Natural killer cell treated with Interleukin-12 subunit alpha and Interleukin-12 subunit beta and Interleukin-15 and Interleukin-18, amount 100 ng/mL, for 72 hours (primary cell): Measurements from ENCODE around the gene UVSSA. TPM values are rescaled to one million over a fixed set of nuclear protein-coding genes. Genes with fewer than 3 reads are reported as not detected.
A peak's percentile ranks its signal among the peaks of the same experiment; 100 is the strongest.
"Not testable (repeated sequence)": the region's sequence is repeated elsewhere in the genome, so short reads cannot be mapped to it uniquely, and the experiment has no call there.

Experiments used
- ATAC-seq, 2 donors: fragments of 150-1000 bp; cut with Tn5 transposase in 1 of 2; sonication (Bioruptor Pico), chemical (Tn5 transposase) in 1 of 2; 2 replicates each; pipeline ENCODE4 v1.10.0; 2021
- DNase-seq: peaks from one replicate; pipeline ENCODE4 v3.0.0; 2022; ENCODE audit warnings: low spot score
- H3K27ac Mint-ChIP-seq, 2 donors: 1 replicate in 1 of 2; 2 replicates in 1 of 2; pipeline ENCODE4 v1.8.0; 2022; ENCODE audit warnings: mixed read lengths in 2 of 2, mild to moderate bottlenecking in 1 of 2, moderate library complexity in 1 of 2
- H3K27me3 Mint-ChIP-seq, 2 donors: 1 replicate in 1 of 2; 2 replicates in 1 of 2; pipeline ENCODE4 v1.8.0; 2022; ENCODE audit warnings: mixed read lengths in 2 of 2
- H3K36me3 Mint-ChIP-seq: one replicate; pipeline ENCODE4 v1.8.0; 2022; ENCODE audit warnings: mixed read lengths
- H3K4me1 Mint-ChIP-seq, 2 donors: 1 replicate in 1 of 2; 2 replicates in 1 of 2; pipeline ENCODE4 v1.8.0; 2022; ENCODE audit warnings: low read depth in 2 of 2, mixed read lengths in 2 of 2, mild to moderate bottlenecking in 1 of 2
- H3K4me3 Mint-ChIP-seq: one replicate; pipeline ENCODE4 v1.8.0; 2022; ENCODE audit warnings: mixed read lengths
- H3K9me3 Mint-ChIP-seq: 2 replicates; pipeline ENCODE4 v1.8.0; 2022; ENCODE audit warnings: mixed read lengths
- total RNA-seq, 2 donors: library from RNA; stranded (reverse); gene quantifications; one replicate each; pipeline ENCODE4 v1.2.3, GENCODE V29; 2022

UVSSA gene
- total RNA-seq, 2 donors from 2014 or later = 19.6 to 25.1 TPM

GRCh38 chr4:1323280-1323634, 23.8 kb upstream of the UVSSA start:
- no peak for DNase-seq
- no peak for ATAC-seq
- Mint-ChIP-seq H3K4me1 (peaks cover 0 to 5% of the 10 kb centered on the region in 2 donors), H3K36me3 (no peaks in the 10 kb centered on the region), H3K27ac (no peak overlapping the region), H3K4me3 (no peak overlapping the region), H3K9me3 (no peaks in the 10 kb centered on the region), H3K27me3 (no peaks in the 10 kb centered on the region)

GRCh38 chr4:1323635-1324442, 23.2 kb upstream of the UVSSA start:
- no peaks in the 10 kb centered on the region for H3K27me3 Mint-ChIP-seq

GRCh38 chr4:1324443-1325175, 22.4 kb upstream of the UVSSA start:
- not testable (repeated sequence) for H3K27me3 Mint-ChIP-seq, H3K4me3 Mint-ChIP-seq, ATAC-seq, H3K36me3 Mint-ChIP-seq, H3K27ac Mint-ChIP-seq, DNase-seq, H3K9me3 Mint-ChIP-seq
- H3K4me1 Mint-ChIP-seq = peaks cover 7 to 10% of the 10 kb centered on the region in 2 donors

More at GRCh38 chr4:1323635-1324442, 23.2 kb upstream of the UVSSA start:
- Mint-ChIP-seq H3K27ac (no peak overlapping the region), H3K4me1 (peaks cover 0 to 3% of the 10 kb centered on the region in 2 donors), H3K4me3 (no peak overlapping the region), H3K9me3 (no peaks in the 10 kb centered on the region), H3K36me3 (no peaks in the 10 kb centered on the region)
- no peak for DNase-seq
- no peak for ATAC-seq

GRCh38 chr4:1325176-1325480, 21.9 kb upstream of the UVSSA start:
- Mint-ChIP-seq H3K27ac (no peak overlapping the region), H3K4me3 (no peak overlapping the region)

GRCh38 chr4:1325681-1326635, 21.1 kb upstream of the UVSSA start:
- Mint-ChIP-seq H3K9me3 (no peaks in the 10 kb centered on the region), H3K27me3 (no peaks in the 10 kb centered on the region), H3K4me1 (peaks cover 16 to 20% of the 10 kb centered on the region in 2 donors), H3K4me3 (no peak overlapping the region), H3K36me3 (no peaks in the 10 kb centered on the region), H3K27ac (no peak overlapping the region)
- DNase-seq (no peak), ATAC-seq (no peak)

More at GRCh38 chr4:1325176-1325480, 21.9 kb upstream of the UVSSA start:
- no peaks in the 10 kb centered on the region for H3K36me3 Mint-ChIP-seq
- ATAC-seq = no peak
- peaks cover 7 to 12% of the 10 kb centered on the region in 2 donors for H3K4me1 Mint-ChIP-seq
- no peaks in the 10 kb centered on the region for H3K9me3 Mint-ChIP-seq
- H3K27me3 Mint-ChIP-seq = no peaks in the 10 kb centered on the region
- DNase-seq = no peak

GRCh38 chr4:1326751-1327525, 20.1 kb upstream of the UVSSA start:
- Mint-ChIP-seq H3K4me1 (peaks cover 23 to 24% of the 10 kb centered on the region in 2 donors), H3K4me3 (no peak overlapping the region), H3K36me3 (no peaks in the 10 kb centered on the region), H3K9me3 (no peaks in the 10 kb centered on the region), H3K27me3 (no peaks in the 10 kb centered on the region), H3K27ac (no peak overlapping the region)
- ATAC-seq (no peak), DNase-seq (no peak)

GRCh38 chr4:1327526-1328266, 19.3 kb upstream of the UVSSA start:
- peaks cover 23 to 24% of the 10 kb centered on the region in 2 donors for H3K4me1 Mint-ChIP-seq
- no peaks in the 10 kb centered on the region for H3K27me3 Mint-ChIP-seq
- no peaks in the 10 kb centered on the region for H3K36me3 Mint-ChIP-seq
- no peak overlapping the region for H3K4me3 Mint-ChIP-seq
- DNase-seq (no peak), ATAC-seq (no peak)
- no peak overlapping the region for H3K27ac Mint-ChIP-seq
- no peaks in the 10 kb centered on the region for H3K9me3 Mint-ChIP-seq

GRCh38 chr4:1328267-1329155, 18.5 kb upstream of the UVSSA start:
- ATAC-seq (no peak), DNase-seq (no peak)
- no peaks in the 10 kb centered on the region for H3K27me3 Mint-ChIP-seq
- H3K4me1 Mint-ChIP-seq = peaks cover 23 to 24% of the 10 kb centered on the region in 2 donors
- H3K4me3 Mint-ChIP-seq = no peak overlapping the region
- no peaks in the 10 kb centered on the region for H3K36me3 Mint-ChIP-seq
- no peaks in the 10 kb centered on the region for H3K9me3 Mint-ChIP-seq
- H3K27ac Mint-ChIP-seq = peak overlapping the region in 1 of 2 donors; percentile 21

GRCh38 chr4:1329408-1330371, 17.3 kb upstream of the UVSSA start:
- H3K27me3 Mint-ChIP-seq = no peaks in the 10 kb centered on the region
- DNase-seq (no peak), ATAC-seq (peak in 1 of 2 donors; percentile 43)
- H3K4me1 Mint-ChIP-seq = peaks cover 23 to 28% of the 10 kb centered on the region in 2 donors
- H3K27ac Mint-ChIP-seq = peak overlapping the region; percentile 77 to 84
- no peaks in the 10 kb centered on the region for H3K9me3 Mint-ChIP-seq
- peaks cover under 1% of the 10 kb centered on the region for H3K36me3 Mint-ChIP-seq
- H3K4me3 Mint-ChIP-seq = peak overlapping the region; percentile 75

- Mint-ChIP-seq H3K27ac (peak overlapping the region; percentile 77 to 84), H3K4me3 (peak overlapping the region; percentile 75), H3K4me1 (peaks cover 29 to 33% of the 10 kb centered on the region in 2 donors), H3K9me3 (peaks cover 5% of the 10 kb centered on the region), H3K36me3 (peaks cover 7% of the 10 kb centered on the region), H3K27me3 (no peaks in the 10 kb centered on the region)
- ATAC-seq = peak; percentile 44 to 87
- DNase-seq = no peak
Observed at GRCh38 chr4:1330761-1331590, 16.0 kb upstream of the UVSSA start.
